Choroid plexus epithelial cell (primary cell): Measurements from ENCODE around the gene IL17RC.
A peak's percentile ranks its signal among the peaks of the same experiment; 100 is the strongest.
"Not testable (repeated sequence)": the region's sequence is repeated elsewhere in the genome, so short reads cannot be mapped to it uniquely, and the experiment has no call there.

Source experiments
- DNase-seq: peaks from one replicate; pipeline ENCODE4 v3.0.0-alpha.2; 2010; ENCODE audit warnings: low read depth
- H3K4me3 ChIP-seq: 2 replicates; pipeline ENCODE4 v1.5.1; 2011; ENCODE audit warnings: low read depth, mild to moderate bottlenecking, control low read depth, low read length, moderate library complexity
- CTCF ChIP-seq: conservative IDR thresholded peaks from 2 replicates; pipeline ENCODE4 v1.5.1; 2011; ENCODE audit warnings: low read depth, mild to moderate bottlenecking, control low read depth, inconsistent platforms, low read length, moderate library complexity

Gene IL17RC

GRCh38 chr3:9916734-9917680 lies at the start of gene IL17RC:
Gene IL17RC (plus strand): TSS chr3:9917098. CDS start chr3:9917316, 218 bp downstream.
- no peak for TF ChIP-seq CTCF
- peak; percentile 90 for DNase-seq

GRCh38 chr3:9867106-9867505 lies 49.8 kb upstream of the IL17RC start:
- no peak for DNase-seq

More at GRCh38 chr3:9916734-9917680, at the start of gene IL17RC:
- H3K4me3 ChIP-seq: peak within 1 kb of the TSS; percentile 60

GRCh38 chr3:9869955-9870354 lies 46.9 kb upstream of the IL17RC start:
- DNase-seq: no peak

More at GRCh38 chr3:9867106-9867505, 49.8 kb upstream of the IL17RC start:
- TF ChIP-seq CTCF: no peak
- H3K4me3 ChIP-seq: no peak overlapping the region

GRCh38 chr3:9870978-9871377 lies 45.9 kb upstream of the IL17RC start:
- no peak overlapping the region for H3K4me3 ChIP-seq
- peak; percentile 73 for DNase-seq
- no peak for TF ChIP-seq CTCF

More at GRCh38 chr3:9869955-9870354, 46.9 kb upstream of the IL17RC start:
- no peak for TF ChIP-seq CTCF
- no peak overlapping the region for H3K4me3 ChIP-seq

- DNase-seq: not testable (repeated sequence)
These were observed 44.8 kb upstream of the IL17RC start for GRCh38 chr3:9872067-9872466.

GRCh38 chr3:9875448-9875847 lies 41.5 kb upstream of the IL17RC start:
- DNase-seq: no peak
- TF ChIP-seq CTCF: no peak
- no peak overlapping the region for H3K4me3 ChIP-seq

More at GRCh38 chr3:9872067-9872466, 44.8 kb upstream of the IL17RC start:
- not testable (repeated sequence) for H3K4me3 ChIP-seq

GRCh38 chr3:9876255-9876654 lies 40.6 kb upstream of the IL17RC start:
- H3K4me3 ChIP-seq, DNase-seq: not testable (repeated sequence)

GRCh38 chr3:9876991-9877390 lies 39.9 kb upstream of the IL17RC start:
- no peak for DNase-seq
- H3K4me3 ChIP-seq: no peak overlapping the region
- no peak for TF ChIP-seq CTCF
